ENCODE results near the gene TMEM106B. TPM values are rescaled to one million over a fixed set of nuclear protein-coding genes. Genes with fewer than 3 reads are reported as not detected.

The TMEM106B gene
- total RNA-seq, 4 donors from 2014 or later, result 41.6 to 49.4 (median 45.4) TPM

DNA sequence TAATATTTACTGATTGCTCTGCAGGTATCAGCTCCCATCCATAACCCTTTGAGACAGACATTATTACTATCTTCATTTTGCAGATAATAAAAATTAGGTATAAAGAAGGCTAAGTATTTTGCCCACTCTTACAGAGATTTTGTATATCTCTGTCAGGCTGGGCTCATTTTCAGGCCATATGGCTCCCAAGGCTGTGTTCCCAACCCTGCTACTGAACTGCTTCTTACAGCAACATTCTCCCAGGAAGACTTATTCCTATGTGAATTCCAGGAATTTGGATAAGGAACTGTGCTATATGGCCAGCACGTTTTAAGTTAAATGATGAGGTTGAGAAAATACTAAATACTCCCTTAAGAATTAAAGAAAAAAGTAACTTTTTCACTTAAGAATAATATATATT lies 1.9 kb upstream of the TMEM106B start:
- TF ChIP-seq, protein P1, sequence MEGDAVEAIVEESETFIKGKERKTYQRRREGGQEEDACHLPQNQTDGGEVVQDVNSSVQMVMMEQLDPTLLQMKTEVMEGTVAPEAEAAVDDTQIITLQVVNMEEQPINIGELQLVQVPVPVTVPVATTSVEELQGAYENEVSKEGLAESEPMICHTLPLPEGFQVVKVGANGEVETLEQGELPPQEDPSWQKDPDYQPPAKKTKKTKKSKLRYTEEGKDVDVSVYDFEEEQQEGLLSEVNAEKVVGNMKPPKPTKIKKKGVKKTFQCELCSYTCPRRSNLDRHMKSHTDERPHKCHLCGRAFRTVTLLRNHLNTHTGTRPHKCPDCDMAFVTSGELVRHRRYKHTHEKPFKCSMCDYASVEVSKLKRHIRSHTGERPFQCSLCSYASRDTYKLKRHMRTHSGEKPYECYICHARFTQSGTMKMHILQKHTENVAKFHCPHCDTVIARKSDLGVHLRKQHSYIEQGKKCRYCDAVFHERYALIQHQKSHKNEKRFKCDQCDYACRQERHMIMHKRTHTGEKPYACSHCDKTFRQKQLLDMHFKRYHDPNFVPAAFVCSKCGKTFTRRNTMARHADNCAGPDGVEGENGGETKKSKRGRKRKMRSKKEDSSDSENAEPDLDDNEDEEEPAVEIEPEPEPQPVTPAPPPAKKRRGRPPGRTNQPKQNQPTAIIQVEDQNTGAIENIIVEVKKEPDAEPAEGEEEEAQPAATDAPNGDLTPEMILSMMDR (IDR thresholded peaks at IDR 0.05), result no peak
- no peak for TF ChIP-seq POLR2A (IDR thresholded peaks at IDR 0.05)
- intact Hi-C loops (cut with DNase I; ENCODE audit: low total_unique reads), result no loop called here
- DNase-seq (ENCODE audit: low spot score in 2 of 2), result no peak
- H3K4me3 ChIP-seq (ENCODE audit: low read depth, poor library complexity, severe bottlenecking), result no peak overlapping the region
- 46 to 49% methylated on average over 1 of the region's 1 CpG for WGBS, 2 donors

DNA sequence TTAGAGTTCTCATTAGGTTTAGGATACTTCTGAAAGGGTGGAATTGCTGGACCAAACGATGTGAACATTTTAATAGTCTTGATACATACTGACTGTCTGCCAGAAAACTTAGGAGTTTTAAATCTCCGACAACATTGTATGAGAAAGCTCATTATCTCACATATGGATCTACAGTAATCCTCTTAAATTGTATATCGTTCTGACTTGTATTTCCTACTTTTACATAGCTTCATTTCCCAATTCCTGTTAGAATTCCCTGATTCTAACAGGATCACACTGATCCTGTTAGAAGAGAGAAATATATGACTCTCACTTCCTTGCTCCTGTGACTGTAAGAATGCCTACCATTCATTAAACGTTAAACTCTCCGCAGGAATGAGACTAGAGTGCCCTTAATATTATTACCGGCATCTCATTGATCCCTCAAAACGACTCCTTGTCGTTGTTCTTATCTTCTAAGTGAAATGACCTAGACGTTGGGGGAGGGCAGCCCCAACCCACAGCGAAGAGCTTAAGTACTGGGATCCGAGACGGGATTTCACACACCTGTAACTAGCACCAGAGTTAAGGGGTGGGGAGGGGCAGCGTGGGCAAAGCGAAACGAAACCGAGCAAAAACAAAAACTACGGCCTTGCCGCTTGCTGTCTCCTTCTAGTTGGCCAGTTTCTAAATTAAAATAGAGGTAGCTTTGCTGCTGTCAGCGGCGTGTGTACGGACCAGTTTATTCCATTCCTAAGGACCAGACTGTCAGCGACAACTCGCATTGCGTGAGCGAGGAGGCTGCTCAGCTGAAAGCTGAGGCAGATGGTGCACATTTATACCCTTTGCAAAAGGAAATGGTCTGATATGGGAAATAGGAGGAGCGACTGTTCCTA lies 678 bp upstream of the TMEM106B start:
- H3K4me3 ChIP-seq (ENCODE audit: low read depth, poor library complexity, severe bottlenecking), result peak overlapping the region; percentile 85
- peak in 1 of 2 donors; percentile 85 for DNase-seq (ENCODE audit: low spot score in 2 of 2)
- intact Hi-C loops (cut with DNase I; ENCODE audit: low total_unique reads), result no loop called here
- WGBS, 2 donors, result 2% methylated on average over 26 of the region's 26 CpGs
- TF ChIP-seq POLR2A (IDR thresholded peaks at IDR 0.05), result no peak
- TF ChIP-seq, protein P1 (IDR thresholded peaks at IDR 0.05), result no peak

DNA sequence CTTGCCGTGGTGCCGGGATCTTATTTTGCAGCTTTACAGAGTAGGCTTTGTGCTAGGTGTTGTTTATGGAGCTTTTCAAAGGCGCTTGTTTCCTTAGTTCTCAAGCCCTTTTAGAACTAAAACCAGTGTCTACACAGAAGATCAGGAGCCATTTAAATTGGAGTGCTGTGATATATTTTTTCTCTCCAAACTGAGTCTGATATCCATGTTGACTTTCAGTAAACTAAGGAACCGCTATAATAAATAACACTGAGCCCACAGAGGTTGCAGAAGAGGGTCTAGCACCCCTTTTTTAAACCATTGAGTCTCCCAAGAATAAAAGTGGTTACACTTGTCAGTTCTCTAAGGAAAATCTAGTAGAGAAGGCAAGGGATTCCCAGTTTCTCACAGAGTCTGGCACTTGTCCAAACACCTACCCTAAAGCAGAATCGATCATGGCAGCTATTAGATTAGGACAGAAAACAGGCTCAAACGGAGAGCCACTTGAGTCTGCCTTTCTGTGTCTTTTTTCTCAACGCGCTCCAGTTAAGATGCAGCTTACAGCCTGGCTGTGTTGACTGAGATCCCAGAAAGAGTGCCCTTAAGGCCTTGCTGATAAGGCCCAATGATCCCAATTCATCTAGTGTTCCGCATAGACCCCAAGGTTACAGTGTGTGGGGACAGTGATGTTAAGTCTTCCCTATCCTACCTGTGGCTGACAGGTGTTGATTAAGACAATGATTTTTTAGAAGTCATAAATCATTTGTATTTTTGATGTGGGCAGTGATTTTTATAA lies 804 bp downstream of the TMEM106B start:
- no peak for TF ChIP-seq POLR2A (IDR thresholded peaks at IDR 0.05)
- TF ChIP-seq, protein P1 (IDR thresholded peaks at IDR 0.05), result no peak
- DNase-seq (ENCODE audit: low spot score in 2 of 2), result peak in 1 of 2 donors; percentile 46
- H3K4me3 ChIP-seq (ENCODE audit: low read depth, poor library complexity, severe bottlenecking), result peak overlapping the region; percentile 85
- 17 to 23% methylated on average over 9 of the region's 9 CpGs for WGBS, 2 donors
- intact Hi-C loops (cut with DNase I; ENCODE audit: low total_unique reads), result no loop called here

DNA sequence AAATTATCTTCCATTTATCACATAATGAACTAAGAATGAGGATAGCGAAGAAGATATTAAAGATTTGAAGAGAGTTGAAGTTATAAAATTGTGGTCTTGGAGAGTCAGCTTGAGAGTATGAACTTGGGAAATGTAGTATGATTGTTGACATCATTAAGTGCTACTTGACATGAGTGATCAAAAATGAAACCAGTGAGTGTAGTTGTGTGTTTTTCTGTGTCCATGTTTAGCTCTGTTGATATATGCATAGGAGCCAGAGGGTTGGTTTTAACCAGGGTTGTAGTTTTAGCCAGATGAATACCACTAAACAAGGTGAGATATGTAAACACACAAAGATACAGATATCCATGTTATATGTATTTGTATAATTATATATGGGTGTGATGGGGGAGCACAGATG lies 6.2 kb downstream of the TMEM106B start:
- H3K4me3 ChIP-seq (ENCODE audit: low read depth, poor library complexity, severe bottlenecking), result no peak overlapping the region
- TF ChIP-seq, protein P1 (IDR thresholded peaks at IDR 0.05), result no peak
- TF ChIP-seq POLR2A (IDR thresholded peaks at IDR 0.05), result no peak
- intact Hi-C loops (cut with DNase I; ENCODE audit: low total_unique reads), result no loop called here
- WGBS, 2 donors, result 94 to 95% methylated on average over 1 of the region's 1 CpG
- no peak for DNase-seq (ENCODE audit: low spot score in 2 of 2)

DNA sequence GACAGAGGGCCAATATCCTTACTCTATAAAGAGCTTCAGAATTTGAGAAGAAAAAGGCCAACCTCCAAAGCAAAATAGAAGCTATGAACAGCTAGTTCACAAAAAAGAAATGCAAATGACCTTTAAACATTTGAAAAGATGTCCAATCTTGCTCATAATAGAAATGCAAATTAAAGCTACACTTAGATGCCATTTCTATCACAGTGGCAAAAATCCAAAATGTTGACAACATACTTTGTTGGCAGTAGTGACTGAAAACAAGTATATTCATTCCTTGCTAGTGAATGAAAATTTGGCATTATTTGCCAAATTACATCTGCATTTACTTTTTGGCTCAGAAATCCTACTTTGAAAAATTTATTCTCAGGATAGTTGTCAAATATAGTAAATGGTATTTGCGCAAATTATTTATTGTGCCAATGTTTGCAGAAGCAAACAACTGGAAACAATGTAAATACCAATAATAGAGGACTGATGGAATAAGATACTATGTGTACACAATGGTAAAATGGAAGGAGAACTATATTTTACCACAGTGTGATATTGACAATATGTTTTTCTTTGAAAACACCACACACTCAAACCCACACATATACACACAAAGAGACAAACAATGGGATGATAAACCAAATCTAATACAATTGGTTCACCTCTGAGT lies 9.4 kb downstream of the TMEM106B start:
- no peak for TF ChIP-seq POLR2A (IDR thresholded peaks at IDR 0.05)
- TF ChIP-seq, protein P1 (IDR thresholded peaks at IDR 0.05), result no peak
- intact Hi-C loops (cut with DNase I; ENCODE audit: low total_unique reads), result no loop called here
- DNase-seq (ENCODE audit: low spot score in 2 of 2), result no peak
- 88% methylated on average over 1 of the region's 1 CpG for WGBS, 2 donors
- H3K4me3 ChIP-seq (ENCODE audit: low read depth, poor library complexity, severe bottlenecking), result no peak overlapping the region

All from lower leg skin (tissue), 4 donors.